ENCODE measurements around the gene ABLIM1.

Gene ABLIM1

DNA sequence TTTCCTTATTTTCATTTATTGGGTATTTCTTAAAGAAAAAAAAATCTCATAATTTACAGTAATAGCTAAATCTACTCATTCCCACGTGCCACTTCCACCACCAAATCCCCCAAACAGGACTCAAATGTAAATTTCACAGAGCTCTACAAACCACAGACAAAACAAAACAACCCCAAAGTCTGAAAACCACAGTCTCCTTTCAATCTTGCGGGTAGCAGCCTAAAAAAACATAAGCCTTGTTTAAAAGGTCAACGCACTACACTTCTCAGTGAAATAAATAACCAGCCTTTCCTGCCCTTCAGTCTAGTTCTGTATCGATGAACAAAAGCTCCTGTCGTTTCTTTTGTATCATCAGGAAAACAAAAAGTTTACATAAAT lies 132.0 kb downstream of the ABLIM1 start:
- Histone ChIP-seq H3K36me3 (replicated peaks; ENCODE audit: insufficient read depth, low read length) (no peaks in the 10 kb centered on the region), H4K20me1 (ENCODE audit: insufficient read depth, low read length) (no peaks in the 10 kb centered on the region), H3K4me2 (ENCODE audit: low read depth, low read length) (peak overlapping the region; percentile 95), H3K4me3 (ENCODE audit: low read length) (peak overlapping the region; percentile 57), H3K4me1 (ENCODE audit: low read length) (peaks cover 23% of the 10 kb centered on the region), H3K9me2 (replicated peaks; ENCODE audit: insufficient read depth, low read length) (no peaks in the 10 kb centered on the region), H2AFZ (ENCODE audit: low read length) (peak overlapping the region; percentile 33), H3K27ac (ENCODE audit: low read length) (peak overlapping the region; percentile 71; the same call in 1 of the 2 replicates), H3K9me3 (replicated peaks; ENCODE audit: insufficient read depth, low read length) (no peaks in the 10 kb centered on the region), H3K79me2 (ENCODE audit: low read length) (0 out of 2 replicates have a peak, but pooled peaks cover 7% of the 10 kb centered on the region), H3K27me3 (replicated peaks; ENCODE audit: insufficient read depth, low read length) (0 out of 2 replicates have a peak, but pooled peaks cover 4% of the 10 kb centered on the region), H3K9ac (ENCODE audit: low read length) (peak overlapping the region; percentile 36; the same call in 1 of the 2 replicates), H3F3A (ENCODE audit: insufficient read depth, low read length) (peaks cover 19% of the 10 kb centered on the region)
- TF ChIP-seq EZH2 (optimal IDR thresholded peaks at IDR 0.05; ENCODE audit: low read depth, low read length) (no peak), EZH2phosphoT487 (IDR thresholded peaks at IDR 0.05; ENCODE audit: low read length) (no peak)
- TF ChIP-seq, protein P1, sequence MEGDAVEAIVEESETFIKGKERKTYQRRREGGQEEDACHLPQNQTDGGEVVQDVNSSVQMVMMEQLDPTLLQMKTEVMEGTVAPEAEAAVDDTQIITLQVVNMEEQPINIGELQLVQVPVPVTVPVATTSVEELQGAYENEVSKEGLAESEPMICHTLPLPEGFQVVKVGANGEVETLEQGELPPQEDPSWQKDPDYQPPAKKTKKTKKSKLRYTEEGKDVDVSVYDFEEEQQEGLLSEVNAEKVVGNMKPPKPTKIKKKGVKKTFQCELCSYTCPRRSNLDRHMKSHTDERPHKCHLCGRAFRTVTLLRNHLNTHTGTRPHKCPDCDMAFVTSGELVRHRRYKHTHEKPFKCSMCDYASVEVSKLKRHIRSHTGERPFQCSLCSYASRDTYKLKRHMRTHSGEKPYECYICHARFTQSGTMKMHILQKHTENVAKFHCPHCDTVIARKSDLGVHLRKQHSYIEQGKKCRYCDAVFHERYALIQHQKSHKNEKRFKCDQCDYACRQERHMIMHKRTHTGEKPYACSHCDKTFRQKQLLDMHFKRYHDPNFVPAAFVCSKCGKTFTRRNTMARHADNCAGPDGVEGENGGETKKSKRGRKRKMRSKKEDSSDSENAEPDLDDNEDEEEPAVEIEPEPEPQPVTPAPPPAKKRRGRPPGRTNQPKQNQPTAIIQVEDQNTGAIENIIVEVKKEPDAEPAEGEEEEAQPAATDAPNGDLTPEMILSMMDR (IDR thresholded peaks at IDR 0.05; ENCODE audit: low read length) = no peak
- peak; percentile 72 for DNase-seq

DNA sequence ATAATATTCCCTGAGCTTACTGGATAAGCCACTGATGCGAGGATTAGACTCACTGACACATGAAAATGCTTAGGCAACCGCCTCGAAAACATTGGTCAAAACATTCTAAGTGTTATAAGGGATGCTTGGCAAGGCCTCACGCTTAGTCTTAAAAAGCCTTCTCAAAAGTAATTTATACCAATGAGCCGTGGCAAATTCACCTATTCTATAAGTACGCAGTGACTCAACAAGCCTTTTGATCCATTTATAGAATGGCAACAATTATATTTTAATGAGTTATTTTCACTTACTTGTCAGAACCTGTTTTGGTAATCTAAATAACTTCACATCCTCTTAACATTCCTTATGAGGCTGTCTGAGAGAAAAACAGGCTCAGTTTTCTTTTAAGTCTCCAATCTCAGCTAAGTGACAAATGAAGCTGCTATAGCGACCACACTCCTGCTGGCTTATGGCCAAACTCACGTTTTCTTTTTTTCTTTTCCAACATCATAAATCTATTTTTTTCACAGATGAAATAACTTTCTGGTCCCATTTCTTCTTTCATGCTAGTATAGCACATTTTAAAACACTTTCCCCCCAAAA lies 132.6 kb downstream of the ABLIM1 start:
- no peak overlapping the region for H3K9ac ChIP-seq (ENCODE audit: low read length)
- H3K27ac ChIP-seq (ENCODE audit: low read length) = no peak overlapping the region
- no peaks in the 10 kb centered on the region for H4K20me1 ChIP-seq (ENCODE audit: insufficient read depth, low read length)
- no peak overlapping the region for H2AFZ ChIP-seq (ENCODE audit: low read length)
- H3K4me3 ChIP-seq (ENCODE audit: low read length) = peak overlapping the region; percentile 57
- H3K27me3 ChIP-seq (replicated peaks; ENCODE audit: insufficient read depth, low read length) = 0 out of 2 replicates have a peak, but pooled peaks cover 4% of the 10 kb centered on the region
- peaks cover 23% of the 10 kb centered on the region for H3K4me1 ChIP-seq (ENCODE audit: low read length)
- H3F3A ChIP-seq (ENCODE audit: insufficient read depth, low read length) = peaks cover 19% of the 10 kb centered on the region
- 0 out of 2 replicates have a peak, but pooled peaks cover 7% of the 10 kb centered on the region for H3K79me2 ChIP-seq (ENCODE audit: low read length)
- H3K9me2 ChIP-seq (replicated peaks; ENCODE audit: insufficient read depth, low read length) = no peaks in the 10 kb centered on the region
- no peak for DNase-seq
- no peaks in the 10 kb centered on the region for H3K36me3 ChIP-seq (replicated peaks; ENCODE audit: insufficient read depth, low read length)
- H3K4me2 ChIP-seq (ENCODE audit: low read depth, low read length) = peak overlapping the region; percentile 95
- TF ChIP-seq, protein P1 (IDR thresholded peaks at IDR 0.05; ENCODE audit: low read length) = no peak
- TF ChIP-seq EZH2 (optimal IDR thresholded peaks at IDR 0.05; ENCODE audit: low read depth, low read length) = no peak
- no peaks in the 10 kb centered on the region for H3K9me3 ChIP-seq (replicated peaks; ENCODE audit: insufficient read depth, low read length)

DNA sequence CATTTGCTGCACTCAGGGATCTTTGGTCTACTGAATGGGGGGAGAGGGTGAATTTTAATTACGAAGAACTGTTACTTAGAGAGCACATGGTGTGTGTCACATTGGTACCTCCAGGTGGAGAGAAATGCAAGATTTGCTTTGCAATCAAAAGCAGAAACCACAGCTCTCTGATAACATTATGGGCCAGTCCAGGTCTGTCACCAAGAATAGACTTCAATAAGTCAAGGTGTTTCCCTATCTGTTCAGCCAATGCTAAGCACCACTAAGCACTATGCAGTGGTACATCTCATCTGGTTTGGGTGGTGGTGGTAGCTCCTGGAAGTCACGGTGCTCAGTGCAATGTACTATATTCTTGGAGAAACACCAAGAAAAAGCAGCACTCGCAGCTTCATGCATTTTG lies 134.2 kb downstream of the ABLIM1 start:
- peaks cover 19% of the 10 kb centered on the region for H3F3A ChIP-seq (ENCODE audit: insufficient read depth, low read length)
- no peaks in the 10 kb centered on the region for H3K9me2 ChIP-seq (replicated peaks; ENCODE audit: insufficient read depth, low read length)
- H4K20me1 ChIP-seq (ENCODE audit: insufficient read depth, low read length) = no peaks in the 10 kb centered on the region
- no peak overlapping the region for H3K9ac ChIP-seq (ENCODE audit: low read length)
- TF ChIP-seq, protein P1 (IDR thresholded peaks at IDR 0.05; ENCODE audit: low read length) = 0 out of 2 replicates have a peak, but pooled peaks have one; percentile 7
- TF ChIP-seq EZH2phosphoT487 (IDR thresholded peaks at IDR 0.05; ENCODE audit: low read length) = no peak
- TF ChIP-seq EZH2 (optimal IDR thresholded peaks at IDR 0.05; ENCODE audit: low read depth, low read length) = no peak
- peaks cover 23% of the 10 kb centered on the region for H3K4me1 ChIP-seq (ENCODE audit: low read length)
- H3K27me3 ChIP-seq (replicated peaks; ENCODE audit: insufficient read depth, low read length) = 0 out of 2 replicates have a peak, but pooled peaks cover 4% of the 10 kb centered on the region
- H2AFZ ChIP-seq (ENCODE audit: low read length) = no peak overlapping the region
- no peak overlapping the region for H3K27ac ChIP-seq (ENCODE audit: low read length)
- no peak overlapping the region for H3K4me2 ChIP-seq (ENCODE audit: low read depth, low read length)
- H3K9me3 ChIP-seq (replicated peaks; ENCODE audit: insufficient read depth, low read length) = no peaks in the 10 kb centered on the region
- no peaks in the 10 kb centered on the region for H3K36me3 ChIP-seq (replicated peaks; ENCODE audit: insufficient read depth, low read length)
- H3K4me3 ChIP-seq (ENCODE audit: low read length) = no peak overlapping the region
- H3K79me2 ChIP-seq (ENCODE audit: low read length) = 0 out of 2 replicates have a peak, but pooled peaks cover 7% of the 10 kb centered on the region
- DNase-seq = peak; percentile 56

Data from MM.1S (cell line).